ENCODE measurements around the gene ISM1.

DNA sequence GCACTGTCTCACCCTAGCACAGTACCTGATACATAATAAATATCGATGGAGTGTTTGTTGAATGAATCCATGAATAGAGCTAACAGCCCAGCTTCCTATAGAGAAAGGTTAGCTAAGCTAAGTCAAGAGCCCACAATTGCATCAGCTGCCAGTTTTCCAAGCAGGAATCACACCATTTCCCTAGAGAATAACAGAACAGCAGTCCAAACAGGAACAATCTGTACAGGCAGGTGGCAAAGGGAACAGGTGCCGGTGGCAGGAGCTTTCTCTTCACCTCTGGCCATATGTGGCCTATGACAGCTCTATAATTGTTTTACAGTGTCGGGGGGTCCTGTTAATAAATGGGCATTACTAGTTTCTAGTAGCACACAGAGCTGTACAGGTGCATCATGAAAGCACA lies 38.8 kb downstream of the ISM1 start:
- TF ChIP-seq, protein P1, sequence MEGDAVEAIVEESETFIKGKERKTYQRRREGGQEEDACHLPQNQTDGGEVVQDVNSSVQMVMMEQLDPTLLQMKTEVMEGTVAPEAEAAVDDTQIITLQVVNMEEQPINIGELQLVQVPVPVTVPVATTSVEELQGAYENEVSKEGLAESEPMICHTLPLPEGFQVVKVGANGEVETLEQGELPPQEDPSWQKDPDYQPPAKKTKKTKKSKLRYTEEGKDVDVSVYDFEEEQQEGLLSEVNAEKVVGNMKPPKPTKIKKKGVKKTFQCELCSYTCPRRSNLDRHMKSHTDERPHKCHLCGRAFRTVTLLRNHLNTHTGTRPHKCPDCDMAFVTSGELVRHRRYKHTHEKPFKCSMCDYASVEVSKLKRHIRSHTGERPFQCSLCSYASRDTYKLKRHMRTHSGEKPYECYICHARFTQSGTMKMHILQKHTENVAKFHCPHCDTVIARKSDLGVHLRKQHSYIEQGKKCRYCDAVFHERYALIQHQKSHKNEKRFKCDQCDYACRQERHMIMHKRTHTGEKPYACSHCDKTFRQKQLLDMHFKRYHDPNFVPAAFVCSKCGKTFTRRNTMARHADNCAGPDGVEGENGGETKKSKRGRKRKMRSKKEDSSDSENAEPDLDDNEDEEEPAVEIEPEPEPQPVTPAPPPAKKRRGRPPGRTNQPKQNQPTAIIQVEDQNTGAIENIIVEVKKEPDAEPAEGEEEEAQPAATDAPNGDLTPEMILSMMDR (conservative IDR thresholded peaks at IDR 0.05) = no peak
- TF ChIP-seq ZFX (IDR thresholded peaks at IDR 0.05) = no peak
